Smooth muscle cell (in vitro differentiated cells): ENCODE measurements around the gene PSD. TPM values are rescaled to one million over a fixed set of nuclear protein-coding genes. Genes with fewer than 3 reads are reported as not detected.

Source experiments
- DNase-seq: peaks from one replicate; lab custom pipeline; 2025; ENCODE audit not compliant: unreplicated experiment; lab: John Stamatoyannopoulos, UW
- H2AFZ ChIP-seq: fragments of 200-600 bp; sonication (generic); 2 replicates; pipeline ENCODE4 v1.6.0; 2016; ENCODE audit warnings: antibody characterized with exemption, low read depth, mild to moderate bottlenecking
- H3F3A ChIP-seq: fragments of 200-600 bp; sonication (generic); 2 replicates; pipeline ENCODE4 v1.6.0; 2017; ENCODE audit warnings: antibody characterized with exemption, low read depth
- H3K27ac ChIP-seq: fragments of 200-600 bp; sonication (generic); 2 replicates; pipeline ENCODE4 v1.5.1; 2016; ENCODE audit warnings: low read depth, mild to moderate bottlenecking
- H3K27me3 ChIP-seq: fragments of 200-600 bp; sonication (generic); 2 replicates; pipeline ENCODE4 v1.6.1; 2016; ENCODE audit warnings: low read depth, mild to moderate bottlenecking
- H3K36me3 ChIP-seq: fragments of 200-600 bp; sonication (generic); 2 replicates; pipeline ENCODE4 v1.5.1; 2016; ENCODE audit warnings: low read depth
- H3K4me1 ChIP-seq: fragments of 200-600 bp; sonication (generic); 2 replicates; pipeline ENCODE4 v1.5.1; 2016; ENCODE audit warnings: low read depth
- H3K4me2 ChIP-seq: fragments of 200-600 bp; sonication (generic); 2 replicates; pipeline ENCODE4 v1.6.0; 2016; ENCODE audit warnings: mild to moderate bottlenecking
- H3K4me3 ChIP-seq: fragments of 200-600 bp; sonication (generic); 2 replicates; pipeline ENCODE4 v1.5.1; 2016; ENCODE audit warnings: mild to moderate bottlenecking
- H3K79me2 ChIP-seq: fragments of 200-600 bp; sonication (generic); 2 replicates; pipeline ENCODE4 v1.6.0; 2016; ENCODE audit warnings: low read depth, mild to moderate bottlenecking
- H3K9ac ChIP-seq: fragments of 200-600 bp; sonication (generic); 2 replicates; pipeline ENCODE4 v1.6.0; 2016; ENCODE audit warnings: low read depth
- H3K9me3 ChIP-seq: fragments of 200-600 bp; sonication (generic); replicated peaks from 2 replicates; pipeline ENCODE4 v1.5.1; 2016; ENCODE audit warnings: low read depth
- H4K20me1 ChIP-seq: fragments of 200-600 bp; sonication (generic); 2 replicates; pipeline ENCODE4 v1.6.0; 2016; ENCODE audit warnings: low read depth
- WGBS: methylation state at CpG from one replicate; pipeline ENCODE4 v1.1.7; 2016; ENCODE audit warnings: low lambda C conversion rate; 5-methylcytosine and 5-hydroxymethylcytosine counted together
- polyA plus RNA-seq: library from polyadenylated mRNA; unstranded; fragments of >200 nt; fragmentation: Nextera tagmentation; extraction: Ambion mirVana; gene quantifications from 2 replicates; pipeline ENCODE4 v1.2.1, GENCODE V29; 2016
- total RNA-seq: library from RNA; depleted of rRNA; stranded (reverse); fragments of >200 nt; gene quantifications from 2 replicates; pipeline ENCODE4 v1.2.3, GENCODE V29; 2014
- TF ChIP-seq, protein P1 (sequence below): fragments of 200-600 bp; sonication (generic); IDR thresholded peaks from 2 replicates; pipeline ENCODE4 v1.5.1; 2017; ENCODE audit warnings: borderline replicate concordance, mild to moderate bottlenecking, antibody characterized with exemption; ENCODE audit not compliant: insufficient read depth, poor library complexity, severe bottlenecking

PSD gene
- total and polyA plus RNA-seq, 2 experiments from 2014 or later: 4.1 to 31.6 TPM

DNA sequence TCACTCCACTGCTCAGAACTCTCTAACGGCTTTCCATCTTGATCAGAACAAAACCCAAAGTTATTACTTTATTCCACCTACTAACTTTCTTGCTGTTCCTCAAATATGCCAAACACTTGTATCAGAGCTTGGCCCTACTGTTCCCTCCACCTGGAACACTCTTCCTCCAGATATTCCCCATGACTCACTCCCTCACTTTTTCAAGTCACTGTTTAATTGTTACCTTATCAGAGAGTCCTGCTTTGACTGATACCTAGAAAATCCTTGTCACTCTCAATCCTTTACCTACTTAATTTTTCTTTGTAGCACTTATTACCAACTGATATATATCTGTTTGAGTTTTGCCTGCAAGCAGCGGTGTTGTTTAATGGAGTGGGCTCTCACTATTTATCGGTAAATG is 28.7 kb downstream of the PSD start:
- Histone ChIP-seq H3K36me3 (no peaks in the 10 kb centered on the region), H3K27ac (no peak overlapping the region), H3K27me3 (no peaks in the 10 kb centered on the region), H3K4me2 (no peak overlapping the region), H3K79me2 (no peaks in the 10 kb centered on the region), H4K20me1 (no peaks in the 10 kb centered on the region), H2AFZ (no peak overlapping the region), H3K9ac (no peak overlapping the region), H3K4me3 (no peak overlapping the region), H3F3A (peaks cover 11% of the 10 kb centered on the region), H3K4me1 (peaks cover 4% of the 10 kb centered on the region), H3K9me3 (no peaks in the 10 kb centered on the region)
- TF ChIP-seq, protein P1, sequence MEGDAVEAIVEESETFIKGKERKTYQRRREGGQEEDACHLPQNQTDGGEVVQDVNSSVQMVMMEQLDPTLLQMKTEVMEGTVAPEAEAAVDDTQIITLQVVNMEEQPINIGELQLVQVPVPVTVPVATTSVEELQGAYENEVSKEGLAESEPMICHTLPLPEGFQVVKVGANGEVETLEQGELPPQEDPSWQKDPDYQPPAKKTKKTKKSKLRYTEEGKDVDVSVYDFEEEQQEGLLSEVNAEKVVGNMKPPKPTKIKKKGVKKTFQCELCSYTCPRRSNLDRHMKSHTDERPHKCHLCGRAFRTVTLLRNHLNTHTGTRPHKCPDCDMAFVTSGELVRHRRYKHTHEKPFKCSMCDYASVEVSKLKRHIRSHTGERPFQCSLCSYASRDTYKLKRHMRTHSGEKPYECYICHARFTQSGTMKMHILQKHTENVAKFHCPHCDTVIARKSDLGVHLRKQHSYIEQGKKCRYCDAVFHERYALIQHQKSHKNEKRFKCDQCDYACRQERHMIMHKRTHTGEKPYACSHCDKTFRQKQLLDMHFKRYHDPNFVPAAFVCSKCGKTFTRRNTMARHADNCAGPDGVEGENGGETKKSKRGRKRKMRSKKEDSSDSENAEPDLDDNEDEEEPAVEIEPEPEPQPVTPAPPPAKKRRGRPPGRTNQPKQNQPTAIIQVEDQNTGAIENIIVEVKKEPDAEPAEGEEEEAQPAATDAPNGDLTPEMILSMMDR: no peak
- no peak for DNase-seq
- WGBS: 96% methylated on average over 3 of the region's 3 CpGs

DNA sequence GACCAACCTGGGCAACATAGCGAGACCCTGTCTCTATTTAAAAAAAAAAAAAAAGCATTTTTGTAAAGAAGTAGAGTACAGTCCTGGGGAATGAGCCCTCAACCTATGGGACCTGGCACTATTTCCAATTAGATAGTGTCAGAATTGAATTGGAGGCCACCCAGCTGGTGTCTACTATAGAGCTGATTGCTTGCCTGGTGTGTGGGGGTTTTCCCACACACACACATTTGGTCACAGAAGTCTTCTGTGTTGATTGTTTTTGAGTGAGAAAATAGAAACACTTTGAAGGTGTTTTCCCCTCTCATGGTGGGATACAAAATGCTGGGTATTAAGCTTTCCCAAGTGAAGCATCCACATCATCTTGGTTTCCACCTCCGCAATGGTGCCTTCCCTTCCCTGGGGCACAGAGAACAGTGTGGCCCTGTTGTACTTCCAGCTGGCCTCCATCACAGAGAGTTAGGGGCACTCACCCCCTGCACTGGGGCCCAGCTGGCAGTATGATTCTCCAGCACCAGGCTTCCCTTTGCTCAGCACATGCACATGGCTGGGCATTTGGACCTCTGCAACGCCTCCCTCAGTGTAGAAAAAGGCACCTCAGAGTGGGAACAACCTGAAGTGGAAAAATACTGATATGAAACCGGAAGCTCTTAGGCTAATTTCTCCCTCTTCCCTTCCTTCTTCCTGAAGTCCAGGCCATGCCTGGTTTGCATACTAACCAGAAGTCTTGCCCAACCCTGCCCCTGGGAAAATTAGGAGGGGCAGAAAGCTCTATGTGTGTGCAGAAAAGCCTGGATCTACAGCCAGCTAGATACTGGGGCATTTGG is 33.8 kb downstream of the PSD start:
- Histone ChIP-seq H3K4me1 (no peaks in the 10 kb centered on the region), H3K27me3 (no peaks in the 10 kb centered on the region), H3K9me3 (no peaks in the 10 kb centered on the region), H4K20me1 (no peaks in the 10 kb centered on the region), H3K79me2 (no peaks in the 10 kb centered on the region), H3K27ac (no peak overlapping the region), H3K4me2 (no peak overlapping the region), H3K36me3 (no peaks in the 10 kb centered on the region), H3K4me3 (no peak overlapping the region), H3K9ac (no peak overlapping the region), H3F3A (peaks cover 18% of the 10 kb centered on the region), H2AFZ (no peak overlapping the region)
- WGBS: 89% methylated on average over 4 of the region's 4 CpGs
- DNase-seq: no peak
- TF ChIP-seq, protein P1: no peak

DNA sequence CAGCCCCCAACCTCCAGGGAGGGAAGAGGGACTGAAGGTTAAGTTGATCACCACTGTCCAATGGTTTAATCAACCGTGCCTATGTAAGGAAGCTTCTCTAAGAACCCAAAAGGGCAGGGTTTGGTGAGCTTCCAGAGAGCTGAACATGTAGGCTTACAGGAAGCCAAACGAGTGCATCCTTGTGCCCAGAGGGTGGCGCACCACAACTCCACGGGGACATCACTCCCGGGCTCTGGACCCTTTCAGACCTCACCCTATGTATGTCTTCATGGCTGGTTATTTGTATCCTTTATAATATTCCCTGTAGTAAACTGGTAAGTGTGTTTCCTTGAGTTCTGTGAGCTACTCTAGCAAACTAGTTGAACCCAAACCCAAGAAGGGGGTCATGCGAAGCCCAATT is 34.5 kb downstream of the PSD start:
- Histone ChIP-seq H3K4me3 (no peak overlapping the region), H3F3A (peaks cover 18% of the 10 kb centered on the region), H2AFZ (no peak overlapping the region), H3K9me3 (no peaks in the 10 kb centered on the region), H3K27ac (no peak overlapping the region), H3K79me2 (no peaks in the 10 kb centered on the region), H3K27me3 (no peaks in the 10 kb centered on the region), H3K36me3 (no peaks in the 10 kb centered on the region), H4K20me1 (no peaks in the 10 kb centered on the region), H3K9ac (no peak overlapping the region), H3K4me1 (no peaks in the 10 kb centered on the region), H3K4me2 (no peak overlapping the region)
- WGBS: 58% methylated on average over 6 of the region's 6 CpGs
- no peak for DNase-seq
- TF ChIP-seq, protein P1: no peak

DNA sequence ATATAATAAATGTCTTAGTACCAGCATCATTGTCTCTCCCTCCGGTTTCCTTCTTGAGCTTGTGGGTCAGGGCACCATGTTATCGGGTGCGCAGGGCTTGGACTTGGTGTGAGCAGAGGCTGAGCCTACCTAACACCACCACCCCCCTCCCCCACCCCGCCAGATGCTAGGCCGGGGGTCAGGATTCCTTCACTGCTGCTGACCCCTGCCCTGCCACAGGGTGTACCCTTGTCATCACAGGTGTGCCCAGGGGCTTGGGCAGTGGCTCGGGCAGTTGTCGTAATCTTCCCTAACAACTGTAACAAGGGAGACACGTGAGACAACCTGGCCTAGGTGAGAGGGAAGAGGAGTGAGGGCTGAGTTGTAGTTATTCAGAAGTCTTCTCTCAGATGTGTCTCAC is 35.7 kb downstream of the PSD start:
- H3K9me3 ChIP-seq: no peaks in the 10 kb centered on the region
- no peaks in the 10 kb centered on the region for H3K79me2 ChIP-seq
- TF ChIP-seq, protein P1: no peak
- H3K27me3 ChIP-seq: no peaks in the 10 kb centered on the region
- H3K9ac ChIP-seq: no peak overlapping the region
- H3K4me3 ChIP-seq: no peak overlapping the region
- H4K20me1 ChIP-seq: no peaks in the 10 kb centered on the region
- 94% methylated on average over 8 of the region's 8 CpGs for WGBS
- DNase-seq: no peak
- H3K27ac ChIP-seq: no peak overlapping the region
- H3K36me3 ChIP-seq: no peaks in the 10 kb centered on the region
- H2AFZ ChIP-seq: no peak overlapping the region
- H3K4me1 ChIP-seq: no peaks in the 10 kb centered on the region
- H3F3A ChIP-seq: peaks cover 18% of the 10 kb centered on the region
- H3K4me2 ChIP-seq: no peak overlapping the region
